Measurements from ENCODE around the gene SPATA6.

DNA sequence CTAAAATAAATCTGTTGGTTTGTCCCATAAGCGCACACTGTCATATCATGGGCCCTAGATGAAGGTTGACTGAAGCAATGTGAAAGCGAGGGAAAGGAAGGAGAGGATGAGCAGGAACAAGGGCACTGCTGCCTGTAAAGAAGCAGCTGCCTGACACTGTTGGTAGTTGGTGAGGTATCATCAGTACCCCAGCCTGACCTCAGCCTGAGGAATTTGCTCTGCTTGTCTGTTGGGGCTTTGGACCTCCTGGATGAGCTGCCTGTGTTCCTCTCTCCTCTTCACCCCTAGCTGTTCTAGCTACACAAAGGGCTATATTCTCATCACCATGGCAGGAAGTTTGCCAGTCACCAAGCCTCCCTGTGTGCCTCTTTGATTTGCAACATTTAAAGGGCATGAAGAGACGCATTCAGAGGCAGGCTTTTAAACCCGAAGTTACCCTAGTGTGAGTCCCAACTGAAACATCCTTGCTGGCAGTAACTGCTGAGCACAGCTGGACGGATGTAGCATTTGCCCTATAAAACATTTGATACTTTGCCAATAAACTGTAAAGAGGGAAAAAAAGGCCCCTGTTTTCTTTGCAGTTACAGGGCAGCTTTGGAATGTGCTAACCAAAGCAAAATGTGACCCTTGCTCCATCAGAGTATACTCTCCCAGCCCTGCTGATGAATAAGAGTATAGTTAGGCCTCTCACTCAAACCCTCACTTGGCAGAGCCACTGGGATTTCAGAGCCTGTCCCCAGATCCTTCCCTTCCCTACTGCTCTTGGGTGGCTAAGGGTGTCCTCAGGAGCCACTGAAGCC, 22.2 kb upstream of the SPATA6 start:
- TF ChIP-seq, protein P1, sequence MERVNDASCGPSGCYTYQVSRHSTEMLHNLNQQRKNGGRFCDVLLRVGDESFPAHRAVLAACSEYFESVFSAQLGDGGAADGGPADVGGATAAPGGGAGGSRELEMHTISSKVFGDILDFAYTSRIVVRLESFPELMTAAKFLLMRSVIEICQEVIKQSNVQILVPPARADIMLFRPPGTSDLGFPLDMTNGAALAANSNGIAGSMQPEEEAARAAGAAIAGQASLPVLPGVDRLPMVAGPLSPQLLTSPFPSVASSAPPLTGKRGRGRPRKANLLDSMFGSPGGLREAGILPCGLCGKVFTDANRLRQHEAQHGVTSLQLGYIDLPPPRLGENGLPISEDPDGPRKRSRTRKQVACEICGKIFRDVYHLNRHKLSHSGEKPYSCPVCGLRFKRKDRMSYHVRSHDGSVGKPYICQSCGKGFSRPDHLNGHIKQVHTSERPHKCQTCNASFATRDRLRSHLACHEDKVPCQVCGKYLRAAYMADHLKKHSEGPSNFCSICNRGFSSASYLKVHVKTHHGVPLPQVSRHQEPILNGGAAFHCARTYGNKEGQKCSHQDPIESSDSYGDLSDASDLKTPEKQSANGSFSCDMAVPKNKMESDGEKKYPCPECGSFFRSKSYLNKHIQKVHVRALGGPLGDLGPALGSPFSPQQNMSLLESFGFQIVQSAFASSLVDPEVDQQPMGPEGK (CRISPR knock-in tag; IDR thresholded peaks at IDR 0.05; ENCODE audit: borderline replicate concordance), result no peak
- TF ChIP-seq, protein P2, sequence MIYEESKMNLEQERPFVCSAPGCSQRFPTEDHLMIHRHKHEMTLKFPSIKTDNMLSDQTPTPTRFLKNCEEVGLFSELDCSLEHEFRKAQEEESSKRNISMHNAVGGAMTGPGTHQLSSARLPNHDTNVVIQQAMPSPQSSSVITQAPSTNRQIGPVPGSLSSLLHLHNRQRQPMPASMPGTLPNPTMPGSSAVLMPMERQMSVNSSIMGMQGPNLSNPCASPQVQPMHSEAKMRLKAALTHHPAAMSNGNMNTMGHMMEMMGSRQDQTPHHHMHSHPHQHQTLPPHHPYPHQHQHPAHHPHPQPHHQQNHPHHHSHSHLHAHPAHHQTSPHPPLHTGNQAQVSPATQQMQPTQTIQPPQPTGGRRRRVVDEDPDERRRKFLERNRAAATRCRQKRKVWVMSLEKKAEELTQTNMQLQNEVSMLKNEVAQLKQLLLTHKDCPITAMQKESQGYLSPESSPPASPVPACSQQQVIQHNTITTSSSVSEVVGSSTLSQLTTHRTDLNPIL (CRISPR knock-in tag; IDR thresholded peaks at IDR 0.05; ENCODE audit: low read depth), result no peak
- TF ChIP-seq ARNTL (CRISPR knock-in tag; IDR thresholded peaks at IDR 0.05; ENCODE audit: borderline replicate concordance, low read depth) (no peak), SNAI2 (CRISPR knock-in tag; IDR thresholded peaks at IDR 0.05) (no peak), ZNF8 (CRISPR knock-in tag; IDR thresholded peaks at IDR 0.05) (no peak), OSR1 (CRISPR knock-in tag; IDR thresholded peaks at IDR 0.05) (no peak), RARB (CRISPR knock-in tag; IDR thresholded peaks at IDR 0.05) (no peak), CSDC2 (CRISPR knock-in tag; IDR thresholded peaks at IDR 0.05) (no peak), ESRRG (CRISPR knock-in tag; IDR thresholded peaks at IDR 0.05) (no peak), ZC3H10 (CRISPR knock-in tag; IDR thresholded peaks at IDR 0.05) (no peak), ZNF70 (CRISPR knock-in tag; IDR thresholded peaks at IDR 0.05) (no peak)
- TF ChIP-seq, protein P3, sequence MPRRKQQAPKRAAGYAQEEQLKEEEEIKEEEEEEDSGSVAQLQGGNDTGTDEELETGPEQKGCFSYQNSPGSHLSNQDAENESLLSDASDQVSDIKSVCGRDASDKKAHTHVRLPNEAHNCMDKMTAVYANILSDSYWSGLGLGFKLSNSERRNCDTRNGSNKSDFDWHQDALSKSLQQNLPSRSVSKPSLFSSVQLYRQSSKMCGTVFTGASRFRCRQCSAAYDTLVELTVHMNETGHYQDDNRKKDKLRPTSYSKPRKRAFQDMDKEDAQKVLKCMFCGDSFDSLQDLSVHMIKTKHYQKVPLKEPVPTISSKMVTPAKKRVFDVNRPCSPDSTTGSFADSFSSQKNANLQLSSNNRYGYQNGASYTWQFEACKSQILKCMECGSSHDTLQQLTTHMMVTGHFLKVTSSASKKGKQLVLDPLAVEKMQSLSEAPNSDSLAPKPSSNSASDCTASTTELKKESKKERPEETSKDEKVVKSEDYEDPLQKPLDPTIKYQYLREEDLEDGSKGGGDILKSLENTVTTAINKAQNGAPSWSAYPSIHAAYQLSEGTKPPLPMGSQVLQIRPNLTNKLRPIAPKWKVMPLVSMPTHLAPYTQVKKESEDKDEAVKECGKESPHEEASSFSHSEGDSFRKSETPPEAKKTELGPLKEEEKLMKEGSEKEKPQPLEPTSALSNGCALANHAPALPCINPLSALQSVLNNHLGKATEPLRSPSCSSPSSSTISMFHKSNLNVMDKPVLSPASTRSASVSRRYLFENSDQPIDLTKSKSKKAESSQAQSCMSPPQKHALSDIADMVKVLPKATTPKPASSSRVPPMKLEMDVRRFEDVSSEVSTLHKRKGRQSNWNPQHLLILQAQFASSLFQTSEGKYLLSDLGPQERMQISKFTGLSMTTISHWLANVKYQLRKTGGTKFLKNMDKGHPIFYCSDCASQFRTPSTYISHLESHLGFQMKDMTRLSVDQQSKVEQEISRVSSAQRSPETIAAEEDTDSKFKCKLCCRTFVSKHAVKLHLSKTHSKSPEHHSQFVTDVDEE (CRISPR knock-in tag; IDR thresholded peaks at IDR 0.05), result no peak

All from SK-N-SH treated with all-trans-retinoic acid at 6 μM for 48 hours (cell line).